RWPE1 (cell line): ENCODE measurements around the gene GATB.

Experiments
- CTCF ChIA-PET: fragments of 350-600 bp; sonication (Branson Sonifier 250); formaldehyde crosslinking; extraction: SDS; loops from one replicate; lab custom pipeline; 2021; lab: Yijun Ruan, JAX
- POLR2A ChIA-PET: fragments of 400-600 bp; formaldehyde crosslinking; extraction: SDS; loops from one replicate; lab custom pipeline; 2020; ENCODE audit warnings: antibody characterized with exemption; ENCODE audit not compliant: low non-redundant PET; lab: Yijun Ruan, JAX
- DNase-seq: peaks from one replicate; pipeline ENCODE4 v3.0.0; 2012; ENCODE audit warnings: low spot score
- H3K27ac ChIP-seq: fragments of 450-650 bp; 2 replicates; pipeline ENCODE4 v1.5.1; 2017
- TF ChIP-seq, protein P1 (sequence below): fragments of 450-650 bp; conservative IDR thresholded peaks from 2 replicates; pipeline ENCODE4 v1.5.1; 2017; ENCODE audit warnings: low read depth, mild to moderate bottlenecking

The GATB gene

DNA sequence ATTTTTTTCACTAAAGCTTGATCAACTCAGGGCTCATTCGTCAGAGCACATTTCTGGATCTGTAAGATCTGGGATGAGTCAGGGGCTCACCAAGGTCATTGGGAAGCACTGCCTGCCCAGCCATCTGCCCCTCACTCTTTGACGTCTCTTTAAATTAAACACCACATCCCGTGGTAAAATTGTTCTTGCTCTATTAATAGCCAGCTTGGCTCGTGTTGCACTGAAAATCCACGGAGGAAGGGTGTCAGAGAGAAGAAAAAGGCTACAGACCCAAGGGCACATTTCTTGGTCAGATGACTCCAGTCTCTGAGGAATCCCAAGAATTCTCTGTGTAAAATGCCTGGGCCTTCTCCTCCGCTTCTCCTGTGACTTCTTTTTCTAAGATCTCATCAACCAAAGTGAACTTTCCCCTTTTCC lies 45.7 kb upstream of the GATB start:
- CTCF ChIA-PET: no interaction called here
- TF ChIP-seq, protein P1, sequence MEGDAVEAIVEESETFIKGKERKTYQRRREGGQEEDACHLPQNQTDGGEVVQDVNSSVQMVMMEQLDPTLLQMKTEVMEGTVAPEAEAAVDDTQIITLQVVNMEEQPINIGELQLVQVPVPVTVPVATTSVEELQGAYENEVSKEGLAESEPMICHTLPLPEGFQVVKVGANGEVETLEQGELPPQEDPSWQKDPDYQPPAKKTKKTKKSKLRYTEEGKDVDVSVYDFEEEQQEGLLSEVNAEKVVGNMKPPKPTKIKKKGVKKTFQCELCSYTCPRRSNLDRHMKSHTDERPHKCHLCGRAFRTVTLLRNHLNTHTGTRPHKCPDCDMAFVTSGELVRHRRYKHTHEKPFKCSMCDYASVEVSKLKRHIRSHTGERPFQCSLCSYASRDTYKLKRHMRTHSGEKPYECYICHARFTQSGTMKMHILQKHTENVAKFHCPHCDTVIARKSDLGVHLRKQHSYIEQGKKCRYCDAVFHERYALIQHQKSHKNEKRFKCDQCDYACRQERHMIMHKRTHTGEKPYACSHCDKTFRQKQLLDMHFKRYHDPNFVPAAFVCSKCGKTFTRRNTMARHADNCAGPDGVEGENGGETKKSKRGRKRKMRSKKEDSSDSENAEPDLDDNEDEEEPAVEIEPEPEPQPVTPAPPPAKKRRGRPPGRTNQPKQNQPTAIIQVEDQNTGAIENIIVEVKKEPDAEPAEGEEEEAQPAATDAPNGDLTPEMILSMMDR: no peak
- no peak overlapping the region for H3K27ac ChIP-seq
- POLR2A ChIA-PET: no interaction called here
- DNase-seq: no peak

DNA sequence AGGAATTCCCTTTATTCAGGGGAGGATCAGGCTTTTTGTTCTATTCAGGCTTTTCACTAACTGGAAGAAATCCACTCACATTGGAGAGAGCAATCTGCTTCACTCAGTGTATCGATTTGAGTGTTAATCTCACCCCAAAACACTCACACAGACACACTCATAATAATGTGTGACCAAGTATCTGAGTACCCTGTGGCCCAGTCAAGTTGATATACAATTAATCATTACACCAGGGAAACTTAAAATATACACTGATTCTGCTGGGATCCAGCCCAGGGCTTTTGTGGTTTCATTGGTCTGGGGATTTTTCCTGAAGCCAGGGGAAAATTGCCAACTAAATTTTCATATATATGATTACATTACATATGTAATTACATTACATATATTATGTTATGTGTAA lies 44.0 kb upstream of the GATB start:
- ChIA-PET CTCF (no interaction called here), POLR2A (no interaction called here)
- DNase-seq: no peak
- TF ChIP-seq, protein P1: no peak
- H3K27ac ChIP-seq: no peak overlapping the region

DNA sequence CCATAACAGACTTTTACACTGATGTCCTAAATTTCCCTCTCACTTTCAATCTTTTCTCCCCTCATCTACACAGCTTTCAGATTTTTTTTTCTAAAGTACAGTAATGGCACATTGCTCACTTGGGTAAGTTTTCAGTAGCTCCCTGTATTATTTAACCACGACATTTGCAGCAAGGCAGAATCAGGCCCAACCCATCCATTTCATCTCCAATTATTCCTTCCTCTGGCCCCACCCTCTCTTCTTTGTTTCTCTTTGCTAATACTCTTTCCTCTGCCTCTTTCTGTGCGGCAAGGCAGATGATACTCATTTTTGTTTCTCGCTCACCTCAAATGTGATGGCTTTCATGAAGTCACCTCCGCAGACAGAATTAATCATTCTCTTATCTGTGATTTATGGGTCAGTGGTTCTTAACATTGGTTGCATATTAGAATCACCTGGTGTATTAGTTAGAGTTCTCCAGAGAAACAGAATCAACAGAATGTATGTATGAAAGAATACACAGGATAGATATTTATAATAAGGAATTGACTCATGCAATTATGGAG lies 43.4 kb upstream of the GATB start:
- no peak for DNase-seq
- TF ChIP-seq, protein P1: no peak
- CTCF ChIA-PET: no interaction called here
- POLR2A ChIA-PET: no interaction called here
- H3K27ac ChIP-seq: no peak overlapping the region

DNA sequence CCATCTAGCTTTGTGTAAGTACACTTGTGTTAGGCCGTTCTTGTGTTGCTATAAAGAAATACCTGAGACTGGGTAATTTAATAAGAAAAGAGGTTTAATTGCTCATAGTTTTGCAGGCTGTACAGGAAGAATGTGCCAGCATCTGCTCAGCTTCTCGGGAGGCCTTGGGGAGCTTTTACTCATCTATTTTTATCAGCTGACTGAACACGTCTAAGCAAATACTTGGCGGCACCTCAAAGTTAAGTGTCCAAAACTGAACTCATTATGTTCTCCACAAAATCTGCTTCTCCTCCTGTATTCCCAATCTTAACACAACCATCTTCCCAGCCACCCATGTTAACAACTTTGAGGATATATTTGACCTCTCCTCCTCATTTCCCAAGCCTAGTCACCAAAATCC lies 42.4 kb upstream of the GATB start:
- ChIA-PET CTCF (interaction anchor here (0.5 kb wide), 1 partner anchor 196 kb away, joined by 3 read pairs; no protein-coding TSS in a partner anchor), POLR2A (no interaction called here)
- DNase-seq: no peak
- TF ChIP-seq, protein P1: no peak
- H3K27ac ChIP-seq: no peak overlapping the region

DNA sequence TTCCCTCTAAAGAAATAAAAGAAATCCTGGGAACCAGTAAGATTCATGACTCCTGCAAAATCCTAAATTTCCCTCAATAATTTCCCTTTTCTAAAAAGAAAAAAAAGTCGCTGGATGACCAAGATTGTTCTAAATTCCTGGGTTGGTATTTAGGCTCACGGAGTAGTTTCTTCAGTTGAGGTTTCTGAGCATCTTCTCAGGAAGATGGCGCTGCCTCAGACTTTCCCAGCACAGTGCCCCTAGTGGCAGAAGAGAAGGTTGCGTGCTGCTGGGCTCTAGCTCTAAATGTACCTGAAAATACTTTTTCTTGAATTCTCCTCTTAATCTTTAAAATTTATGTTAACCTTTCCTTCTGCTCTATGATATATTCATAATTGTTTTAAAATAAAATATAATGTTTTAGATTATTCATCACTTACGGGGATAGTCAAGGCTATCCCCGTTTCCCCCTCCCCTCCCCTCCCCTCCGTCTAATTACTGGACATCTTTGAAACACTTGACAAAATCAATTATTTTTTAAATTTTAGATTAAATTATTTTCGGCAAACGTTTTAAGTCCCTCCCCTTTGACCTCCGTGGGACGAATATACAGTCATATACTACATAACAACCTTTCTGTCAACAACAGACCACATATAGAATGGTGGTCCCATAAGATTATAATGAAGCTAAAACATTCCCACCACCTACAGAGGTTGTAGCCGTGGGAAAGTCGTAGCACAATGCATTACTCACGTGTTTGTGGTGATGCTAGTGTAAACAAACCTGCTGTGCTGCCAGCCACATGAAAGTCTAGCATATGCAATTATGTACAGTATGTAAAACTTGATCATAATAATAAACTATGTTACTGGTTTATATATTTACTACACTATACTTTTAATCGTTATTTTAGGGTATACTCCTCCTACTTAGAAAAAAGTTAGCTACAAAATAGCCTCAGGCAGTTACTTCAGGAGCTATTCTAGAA lies 41.0 kb upstream of the GATB start:
- H3K27ac ChIP-seq: no peak overlapping the region
- TF ChIP-seq, protein P1: peak; percentile 78
- DNase-seq: peak; percentile 35
- ChIA-PET CTCF (interaction anchor here (0.5 to 1.4 kb wide), 4 partner anchors 36 to 583 kb away, joined by 3 to 4 read pairs (median 4); no protein-coding TSS in a partner anchor), POLR2A (no interaction called here)

DNA sequence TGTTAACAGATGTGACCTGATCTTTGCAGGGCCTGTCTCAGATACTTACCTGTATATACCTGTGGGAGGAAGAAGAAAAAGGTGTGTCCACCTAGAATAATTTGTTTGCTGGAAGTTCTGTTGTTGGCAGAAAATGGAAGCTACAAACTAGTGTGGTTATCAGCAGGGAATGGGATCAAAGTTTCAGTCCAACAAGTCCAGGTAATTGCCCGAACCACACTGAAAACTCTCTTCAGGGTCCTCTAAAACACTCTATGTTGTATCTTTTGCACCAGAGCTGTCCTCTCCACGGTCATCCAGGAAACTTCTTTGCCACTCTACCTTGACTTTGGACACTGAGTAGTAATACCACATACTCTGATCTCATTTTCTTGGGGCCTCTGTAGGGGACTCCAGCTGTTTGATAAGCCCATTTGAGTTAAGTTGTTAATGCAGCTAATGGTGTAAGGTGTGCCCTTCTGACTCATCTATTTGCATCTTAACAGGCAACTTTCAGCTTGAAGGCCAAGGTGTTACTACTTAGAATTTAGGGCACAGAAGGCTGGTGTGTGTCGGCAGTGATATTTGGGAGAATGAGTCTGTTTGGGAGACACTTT lies 38.7 kb upstream of the GATB start:
- POLR2A ChIA-PET: no interaction called here
- H3K27ac ChIP-seq: no peak overlapping the region
- no peak for DNase-seq
- TF ChIP-seq, protein P1: no peak
- CTCF ChIA-PET: no interaction called here
